Hindlimb muscle (tissue), 1 donor: Measurements from ENCODE around the gene SEMA4C. TPM values are rescaled to one million over a fixed set of nuclear protein-coding genes. Genes with fewer than 3 reads are reported as not detected.
"Not testable (repeated sequence)": the region's sequence is repeated elsewhere in the genome, so short reads cannot be mapped to it uniquely, and the experiment has no call there.

Experiments
- DNase-seq: peaks from one replicate; pipeline ENCODE4 v3.0.0-alpha.2; 2013
- polyA plus RNA-seq: library from polyadenylated mRNA; unstranded; fragments of 120-200 nt; gene quantifications from one replicate; pipeline ENCODE4 v1.2.1, GENCODE V29; 2013; ENCODE audit not compliant: insufficient read length

SEMA4C gene
- polyA plus RNA-seq, 1 donor = 38.8 TPM

DNA sequence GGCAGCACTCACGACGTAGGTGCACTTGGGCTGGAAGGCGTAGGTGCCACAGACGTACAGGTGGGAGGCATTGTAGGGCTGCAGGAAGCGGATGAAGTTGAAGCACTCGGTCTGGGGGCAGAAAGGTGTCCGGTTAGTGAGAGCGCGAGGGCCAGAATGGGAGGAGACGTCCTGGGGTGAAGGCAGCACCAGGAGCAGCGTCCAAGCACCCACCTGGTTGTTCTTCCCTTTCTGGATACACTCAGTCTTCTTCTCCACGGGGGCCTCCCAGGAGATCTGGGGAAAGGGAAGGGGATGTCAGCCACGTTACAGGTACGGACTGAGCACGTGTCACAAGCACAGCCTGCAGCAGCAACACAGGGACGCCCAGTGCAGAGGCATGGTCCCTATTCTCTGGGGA is 4.2 kb downstream of the SEMA4C start:
- no peak for DNase-seq

DNA sequence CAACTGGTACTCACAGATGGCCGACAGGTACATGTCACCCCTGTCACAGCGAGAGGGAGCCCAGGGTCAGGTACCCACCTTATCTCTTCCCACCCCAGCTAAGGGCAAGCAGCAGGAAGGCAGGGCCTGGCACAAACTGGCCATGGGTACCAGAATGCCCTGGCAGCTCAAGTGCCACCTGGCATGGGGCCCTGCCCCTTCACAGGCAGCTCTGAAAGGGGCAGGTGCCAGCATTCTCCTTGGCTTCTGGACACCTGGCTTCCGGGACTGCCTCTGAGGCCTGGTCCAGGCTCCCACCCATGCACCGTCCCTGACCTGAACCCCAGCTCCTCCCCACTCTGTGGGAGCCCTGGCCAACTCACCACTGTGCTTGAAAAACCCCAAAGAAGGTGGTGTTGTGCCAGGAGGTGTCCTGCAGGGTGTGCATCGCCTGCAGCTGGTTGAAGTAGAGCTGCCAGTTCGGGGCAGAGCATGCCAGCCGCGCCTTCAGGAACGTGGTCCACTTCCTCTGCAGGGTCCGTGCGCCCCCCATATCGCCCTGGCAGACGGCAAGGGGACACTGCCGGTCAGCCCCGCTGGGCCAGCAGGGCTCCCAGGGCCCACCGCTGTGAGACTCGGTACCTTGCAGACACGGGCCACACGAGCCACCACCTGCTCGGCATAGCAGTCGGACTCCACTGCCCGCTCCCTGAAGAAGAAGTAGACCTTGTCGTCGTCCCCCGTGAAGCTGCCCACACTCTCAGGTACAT is 5.4 kb downstream of the SEMA4C start:
- no peak for DNase-seq

DNA sequence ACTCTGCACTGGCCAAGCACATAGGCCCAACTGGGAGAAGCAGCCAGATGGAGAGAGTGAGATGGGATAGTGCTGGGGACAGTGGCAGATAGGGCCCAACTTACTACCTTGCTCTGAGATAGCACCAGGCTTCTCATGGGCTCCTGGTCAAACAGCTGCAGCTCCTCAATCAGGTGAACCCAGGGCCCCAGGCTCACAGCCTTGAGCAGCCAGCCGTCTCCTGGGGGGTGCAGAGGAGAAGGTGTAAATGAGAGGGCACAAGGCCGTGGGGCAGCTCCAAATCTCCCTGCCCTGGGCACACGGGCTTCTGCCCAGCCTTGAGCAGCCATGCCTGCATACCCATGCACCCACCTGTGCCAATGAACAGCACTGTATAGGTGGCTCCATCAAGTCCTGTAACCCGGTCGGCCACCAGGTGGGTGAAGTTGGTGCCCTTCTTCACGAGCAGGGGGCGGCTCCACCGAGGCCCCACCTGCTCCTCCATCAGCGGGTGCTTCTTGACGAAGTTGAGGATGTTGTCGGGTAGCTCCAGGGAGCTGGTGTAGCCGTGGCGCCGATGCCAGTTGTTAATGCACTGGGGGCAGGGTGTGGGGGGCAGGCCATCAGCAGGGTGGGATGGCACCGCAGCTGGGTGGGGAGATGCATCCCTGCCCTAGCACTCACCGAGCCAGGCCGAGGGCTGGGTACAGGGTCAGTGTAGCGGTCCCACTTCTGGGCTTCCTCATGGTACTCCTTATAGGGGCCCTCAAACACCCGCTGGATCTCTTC is 6.1 kb downstream of the SEMA4C start:
- no peak for DNase-seq

DNA sequence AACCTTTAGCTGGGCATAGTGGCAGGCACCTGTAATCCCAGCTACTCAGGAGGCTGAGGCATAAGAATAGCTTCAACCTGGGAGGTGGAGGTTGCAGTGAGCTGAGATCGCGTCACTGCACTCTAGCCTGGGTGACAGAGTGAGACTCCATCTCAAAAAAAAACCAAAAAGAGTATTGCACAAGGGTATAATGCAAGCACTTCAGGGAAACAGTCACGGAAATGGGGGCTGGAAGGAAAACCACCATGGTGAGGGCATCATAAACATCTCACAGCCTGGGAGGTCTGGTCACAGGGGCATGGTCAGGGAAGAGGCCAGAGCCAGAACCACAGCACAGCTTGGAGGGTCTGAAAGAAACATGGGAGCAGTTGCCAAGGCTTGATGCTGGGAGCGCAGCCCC is 6.8 kb downstream of the SEMA4C start:
- not testable (repeated sequence) for DNase-seq

DNA sequence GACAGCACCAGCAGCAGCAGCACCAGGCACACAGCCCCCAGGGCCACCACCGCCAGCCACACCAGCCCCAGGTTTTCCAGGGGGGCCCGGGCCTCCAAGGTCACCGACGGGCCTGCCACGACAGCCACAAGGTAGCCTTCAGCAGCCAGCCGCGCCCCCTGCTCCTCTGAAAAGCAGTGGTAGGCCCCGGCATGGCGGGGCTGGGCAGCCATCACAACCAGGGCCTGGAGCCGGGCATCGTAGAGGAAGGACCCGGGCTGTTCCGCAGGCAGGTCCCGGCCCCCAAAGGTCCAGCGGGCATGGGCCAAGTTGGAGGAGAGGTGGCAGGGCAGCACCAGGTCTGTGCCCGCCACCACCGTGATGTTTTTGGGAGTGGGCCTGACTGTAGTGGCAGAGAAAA is 8.8 kb downstream of the SEMA4C start:
- no peak for DNase-seq

DNA sequence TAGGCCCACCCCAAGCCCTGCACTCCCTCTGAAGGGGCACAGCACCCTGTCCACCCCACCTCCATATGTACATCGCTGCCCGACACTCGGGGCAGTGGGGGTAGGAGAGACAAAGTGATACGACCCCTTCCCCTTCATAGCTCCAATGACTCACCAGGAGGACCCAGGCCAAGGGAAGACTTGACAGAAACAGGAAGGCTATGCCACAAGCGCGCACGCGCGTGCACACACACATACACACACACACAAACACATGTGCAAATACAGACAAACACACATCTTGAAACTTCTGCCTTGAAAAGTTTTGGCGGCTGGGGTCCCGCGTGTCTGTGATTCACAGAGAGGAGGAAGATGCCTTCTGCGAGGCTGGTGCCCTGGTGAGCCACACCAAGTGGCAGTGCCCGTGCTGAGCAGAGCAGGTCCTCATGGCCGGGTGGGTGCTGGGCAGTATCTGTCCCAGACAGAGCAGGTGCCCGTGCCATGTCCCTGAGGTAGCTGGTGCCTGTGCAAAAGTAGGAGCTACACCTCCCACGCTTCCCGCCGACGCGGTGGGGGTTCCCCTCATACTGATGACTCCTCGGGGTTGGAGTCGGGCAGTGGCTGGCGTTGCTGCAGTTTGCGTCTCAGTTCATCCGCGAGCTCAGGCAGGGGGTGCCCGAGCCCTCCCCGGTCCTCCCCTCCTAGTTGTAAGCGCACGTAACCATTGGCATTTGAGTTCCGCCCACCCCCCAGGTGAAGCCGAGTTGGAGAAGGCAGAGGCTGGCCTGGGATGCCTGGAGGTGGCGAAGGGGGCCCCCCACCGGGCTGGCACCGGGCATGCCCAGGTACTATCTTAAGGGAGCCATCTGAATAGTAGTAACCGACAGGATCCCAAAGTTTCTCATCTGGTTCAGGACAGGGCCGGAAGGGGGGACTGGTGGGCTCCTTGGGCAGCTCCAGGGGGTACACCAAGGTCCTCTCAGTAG is 9.5 kb downstream of the SEMA4C start:
- no peak for DNase-seq

DNA sequence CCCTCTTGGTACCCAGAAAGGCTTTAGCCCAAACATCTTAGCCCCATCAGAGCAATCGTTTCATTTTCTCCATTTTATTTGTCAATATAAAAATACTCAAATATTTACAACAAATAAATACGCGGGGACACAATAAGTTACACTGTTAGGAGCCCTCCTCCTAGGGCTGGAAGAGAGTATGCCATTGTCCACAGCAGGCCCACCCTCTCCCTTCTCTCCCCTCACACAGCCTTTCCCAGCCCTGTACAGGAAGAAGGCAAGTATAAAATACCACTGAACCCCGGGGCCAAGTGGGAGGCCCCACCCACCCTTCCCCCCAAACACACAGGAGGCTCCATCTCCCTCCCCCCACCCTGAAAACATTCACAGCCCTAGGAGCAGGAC is 10.2 kb downstream of the SEMA4C start:
- DNase-seq = no peak

DNA sequence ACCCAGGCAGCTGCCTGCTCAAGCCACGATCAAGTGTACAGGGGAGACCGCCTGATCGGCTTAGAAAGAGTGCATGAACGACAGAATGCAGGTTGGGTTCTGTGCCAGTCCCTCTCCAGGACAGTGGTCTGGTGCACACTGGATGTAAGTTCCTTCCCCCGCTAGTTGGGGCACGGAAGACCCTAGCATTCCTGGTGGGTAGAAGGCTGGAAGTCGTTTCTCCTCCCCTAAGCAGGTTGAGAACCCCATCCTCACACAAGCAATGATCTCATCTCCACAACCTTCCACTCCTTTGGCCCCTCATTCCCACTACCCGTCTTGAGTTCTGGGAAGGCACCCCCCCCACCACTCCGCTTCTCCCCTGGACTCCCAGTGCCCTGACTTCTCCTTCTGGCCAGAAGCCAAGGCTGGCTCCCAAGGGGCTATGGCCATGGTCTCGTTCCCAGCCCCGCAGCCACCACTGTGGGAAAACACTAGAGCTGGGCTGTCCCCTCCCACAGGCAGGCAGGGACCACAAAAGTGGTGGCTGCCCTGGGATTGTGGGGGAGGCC is 10.7 kb downstream of the SEMA4C start:
- DNase-seq = no peak

DNA sequence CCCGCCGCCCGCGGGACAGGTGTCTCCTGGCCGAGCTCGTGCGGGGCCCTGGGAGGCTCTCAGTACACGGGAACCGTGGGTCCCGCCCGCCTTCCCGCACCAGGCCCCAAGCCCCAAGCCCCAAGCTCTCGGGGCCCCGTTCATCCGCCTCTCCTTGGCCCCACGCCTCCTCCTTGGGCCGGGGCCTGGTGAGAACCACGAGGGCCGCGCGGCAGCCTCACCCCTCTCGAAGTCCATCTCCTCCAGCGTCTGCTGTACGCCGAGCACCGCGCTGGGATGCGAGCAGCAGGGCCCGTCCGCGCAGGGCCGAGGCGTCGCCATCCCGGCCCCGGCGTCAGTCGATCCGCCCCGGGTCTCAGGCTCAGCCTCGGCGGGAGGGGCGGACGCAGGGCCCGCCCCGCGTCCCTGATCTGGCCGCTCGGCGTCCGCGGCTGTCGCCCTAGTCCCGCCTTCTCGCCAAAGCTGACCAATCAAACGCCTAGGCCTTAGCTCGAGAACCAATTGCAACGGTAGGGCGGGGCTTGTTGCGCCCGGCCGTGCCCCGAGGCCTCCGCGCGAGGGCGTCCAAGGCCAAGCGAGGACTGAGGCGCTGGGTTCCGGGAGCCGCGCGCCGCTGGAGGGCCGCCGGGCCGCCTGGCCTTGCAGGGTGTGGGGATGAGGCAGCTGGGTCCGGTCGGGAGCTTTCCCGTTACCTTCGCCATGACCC is 12.1 kb downstream of the SEMA4C start, which contains the start of gene ANKRD39:
TSS of gene ANKRD39 (minus strand) at position 350 of the 706 bp plus-strand sequence. CDS start at position 321, 29 bp downstream.
- peak; percentile 100 for DNase-seq

DNA sequence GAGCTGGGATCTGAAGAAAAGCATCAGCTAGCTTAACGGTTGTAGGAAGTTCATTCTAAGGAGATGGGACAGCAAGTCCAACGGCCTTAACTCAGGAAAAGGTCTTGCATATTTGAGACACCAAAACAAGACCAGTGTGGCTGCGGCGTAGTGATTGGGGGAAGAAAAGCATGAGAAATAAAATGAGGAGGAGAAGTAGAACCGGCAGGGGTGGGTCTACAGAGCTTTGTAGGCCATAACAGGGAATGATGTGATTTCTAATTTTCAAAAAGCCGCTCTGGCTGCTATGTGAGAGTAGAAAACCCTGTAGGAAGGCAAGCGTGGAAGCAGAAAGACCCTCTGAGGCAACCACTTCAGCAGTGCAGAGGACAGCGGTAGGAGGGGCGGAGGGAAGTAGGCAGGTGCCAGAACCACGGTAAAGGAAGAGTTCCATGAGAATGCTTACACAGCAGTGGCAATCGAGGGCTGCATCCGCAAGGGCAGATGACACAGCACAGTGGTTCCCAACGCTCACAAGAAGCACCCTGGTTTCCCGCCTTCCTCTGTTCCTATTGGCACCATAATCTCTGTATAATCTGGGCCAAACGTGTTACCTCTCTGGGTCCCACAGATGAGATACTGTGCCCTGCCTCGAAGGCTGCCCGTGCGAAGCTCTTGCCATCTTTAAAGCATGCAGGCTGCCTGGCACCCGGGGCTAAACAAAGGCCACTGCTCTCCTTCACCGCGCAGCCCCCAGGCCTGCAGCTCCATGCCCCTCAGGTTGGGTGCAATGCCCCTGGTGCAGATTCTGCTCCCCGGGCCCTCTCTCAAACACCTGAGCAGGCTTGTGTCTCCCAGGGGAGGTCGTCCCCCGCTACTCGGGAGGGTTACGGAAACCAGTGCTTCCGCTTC is 12.9 kb downstream of the SEMA4C start:
- no peak for DNase-seq

DNA sequence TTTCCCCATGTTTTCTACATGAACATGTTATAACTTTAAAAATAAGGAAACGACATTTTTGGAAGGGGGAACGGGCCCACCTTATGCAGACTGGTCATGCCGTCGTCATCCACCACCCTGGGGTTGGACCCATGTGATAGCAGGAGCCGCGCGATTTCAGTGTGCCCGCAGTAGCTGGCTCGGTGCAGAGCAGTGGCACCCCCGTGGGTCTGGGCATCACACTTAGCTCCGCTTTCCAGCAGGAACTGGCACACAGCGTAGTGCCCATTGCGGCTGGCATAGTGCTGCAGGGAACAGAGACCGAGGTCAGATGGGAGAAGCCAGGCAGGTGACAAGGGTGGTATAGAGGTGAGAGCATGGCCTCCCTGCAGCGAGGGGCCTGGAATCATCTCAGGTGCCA is 16.6 kb downstream of the SEMA4C start:
- no peak for DNase-seq

DNA sequence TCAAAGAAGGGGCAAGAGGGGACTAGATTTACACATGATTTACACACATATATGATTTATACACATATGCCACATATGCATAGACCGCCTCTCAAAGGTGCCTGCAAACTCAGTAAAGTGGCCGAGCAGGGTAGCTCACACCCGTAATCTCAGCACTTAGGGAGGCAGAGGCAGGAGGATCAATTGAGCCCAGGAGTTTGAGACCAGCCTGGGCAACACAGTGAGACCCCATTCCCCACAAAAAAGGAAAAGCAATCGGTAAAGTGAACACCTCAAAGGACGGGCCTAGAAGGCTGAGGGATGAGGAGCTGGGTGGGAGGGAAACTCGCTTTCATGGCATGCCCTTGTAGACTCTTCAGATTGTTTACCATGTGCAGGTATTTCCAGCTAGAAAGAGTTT is 17.2 kb downstream of the SEMA4C start:
- no peak for DNase-seq

DNA sequence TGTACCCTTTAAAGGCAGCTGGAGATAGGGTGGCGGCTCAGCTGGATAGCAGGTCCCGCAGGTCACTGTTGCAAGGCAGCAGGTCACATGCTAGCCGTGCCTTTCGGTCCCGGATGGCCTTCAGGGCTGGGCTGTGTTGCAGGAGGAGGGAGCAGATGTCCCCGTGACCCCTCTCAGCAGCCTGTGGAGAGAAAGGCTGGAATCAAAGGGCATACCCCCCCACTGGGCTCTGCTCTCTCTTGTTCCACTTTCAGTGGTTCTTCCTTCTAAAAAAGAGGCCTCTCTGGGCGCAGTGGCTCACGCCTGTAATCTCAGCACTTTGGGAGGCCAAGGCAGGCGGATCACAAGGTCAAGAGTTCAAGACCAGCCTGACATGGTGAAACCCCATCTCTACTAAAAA is 21.6 kb downstream of the SEMA4C start:
- no peak for DNase-seq

DNA sequence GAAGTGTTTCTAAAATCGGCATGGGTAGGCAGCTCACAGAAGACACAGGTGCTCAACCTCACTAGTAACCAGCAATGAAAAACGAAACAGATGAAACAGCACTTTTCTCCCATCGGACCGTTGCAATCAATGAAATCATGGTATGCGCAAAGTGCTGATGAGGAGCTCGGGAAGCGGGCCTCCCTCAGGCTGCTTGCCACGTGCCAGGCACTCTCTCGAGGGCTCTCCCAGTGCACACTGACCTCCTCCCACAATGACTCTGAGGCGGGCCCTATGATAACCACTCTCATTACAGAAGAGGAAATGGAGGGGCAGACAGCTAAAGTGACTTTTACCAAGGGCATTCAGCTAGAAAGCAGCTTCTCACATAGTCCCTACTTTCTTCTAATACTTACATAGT is 22.3 kb downstream of the SEMA4C start:
- DNase-seq = no peak

DNA sequence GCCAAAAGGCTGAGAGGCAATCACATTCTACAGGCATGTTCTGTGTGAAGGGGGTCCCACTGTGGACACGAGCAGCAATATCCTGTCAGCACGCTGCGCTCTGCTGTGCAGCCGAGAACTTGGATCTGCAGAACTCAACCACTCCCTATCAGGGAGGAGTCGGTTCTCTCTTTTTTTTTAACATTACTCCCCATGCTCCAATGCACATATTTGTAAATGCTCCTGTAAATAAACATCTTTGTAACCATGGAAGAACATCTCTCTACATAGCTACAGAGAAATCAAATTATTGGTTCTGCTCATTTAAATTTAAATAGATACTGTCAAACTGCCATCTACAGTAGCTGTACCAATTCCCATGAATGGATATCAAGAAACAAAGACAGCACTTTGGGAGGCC is 23.1 kb downstream of the SEMA4C start:
- no peak for DNase-seq

DNA sequence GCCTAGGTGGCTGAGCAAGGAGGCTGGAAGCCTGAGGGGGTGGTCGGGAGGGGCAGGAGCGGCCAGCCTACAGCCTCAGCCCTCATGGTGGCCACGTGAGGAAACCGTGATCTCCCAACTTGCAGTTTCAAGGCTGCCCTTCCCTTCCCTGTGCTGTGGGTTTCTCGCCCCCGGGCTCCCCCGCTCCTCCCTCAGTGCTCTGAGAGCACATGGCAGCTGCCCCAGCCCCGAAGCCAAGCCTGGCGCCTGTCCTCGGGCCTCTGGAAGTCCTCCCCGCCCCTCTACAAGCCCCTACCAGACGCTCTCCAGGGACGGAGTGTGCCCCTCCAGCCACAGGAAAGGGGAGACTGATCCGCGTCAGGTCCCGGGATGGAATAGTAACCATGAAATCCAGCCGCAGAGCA is 25.5 kb downstream of the SEMA4C start:
- no peak for DNase-seq

DNA sequence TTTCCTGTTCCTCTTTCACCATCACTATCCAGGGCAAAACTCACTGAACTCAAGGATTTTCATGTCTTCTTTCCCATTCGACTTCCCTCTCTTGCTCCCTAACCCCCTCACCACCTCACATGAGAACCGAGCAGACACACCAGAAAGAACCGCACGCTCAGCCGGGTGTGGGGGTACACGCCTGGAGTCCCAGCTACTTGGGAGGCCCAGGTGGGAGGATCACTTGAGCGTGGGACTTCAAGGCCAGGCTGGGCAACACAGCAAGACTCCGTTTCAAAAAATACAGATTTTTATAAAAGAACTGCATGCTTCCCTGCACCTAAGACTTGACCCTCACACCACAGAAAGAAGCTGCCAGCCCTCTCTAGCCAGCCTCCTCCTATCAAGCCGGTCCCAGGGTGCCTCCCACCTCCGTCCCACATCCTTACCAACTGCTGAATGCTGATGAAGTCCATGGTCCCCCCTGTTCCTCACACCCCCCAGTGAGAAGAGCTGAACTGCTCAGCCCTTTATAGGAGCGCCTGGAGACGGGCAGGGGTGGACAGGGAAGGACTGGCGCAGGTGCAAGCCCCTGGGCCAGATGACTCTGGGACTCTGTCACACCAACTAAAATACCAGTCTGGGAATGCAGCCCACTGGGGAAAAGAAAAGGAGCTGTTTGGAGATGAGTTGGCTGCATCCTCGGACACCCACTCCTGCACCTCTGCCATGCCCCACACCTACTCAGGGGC is 26.2 kb downstream of the SEMA4C start, which contains the start of gene ANKRD23:
TSS of gene ANKRD23 (minus strand) at position 484 of the 731 bp plus-strand sequence. CDS start at position 455, 29 bp downstream.
- DNase-seq = no peak

DNA sequence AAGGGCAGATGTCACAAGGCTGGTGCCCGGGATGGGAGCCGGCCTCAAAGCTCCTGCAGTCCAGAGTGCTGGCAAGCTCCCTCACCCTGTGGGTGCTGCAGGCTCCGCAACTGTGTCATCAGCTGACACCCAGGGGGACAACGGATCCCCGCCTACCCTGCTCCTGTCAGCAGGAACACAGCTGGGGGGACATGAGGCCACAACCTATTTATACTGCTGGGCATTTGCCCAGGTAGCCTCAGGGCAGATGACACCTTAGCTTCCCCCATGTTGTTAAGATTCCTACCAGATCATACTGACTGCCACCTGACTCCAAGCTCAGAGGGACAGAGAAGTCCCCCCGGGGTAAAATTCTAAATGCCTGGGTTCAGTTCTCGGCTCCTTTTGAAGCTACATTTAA is 27.3 kb downstream of the SEMA4C start:
- no peak for DNase-seq

DNA sequence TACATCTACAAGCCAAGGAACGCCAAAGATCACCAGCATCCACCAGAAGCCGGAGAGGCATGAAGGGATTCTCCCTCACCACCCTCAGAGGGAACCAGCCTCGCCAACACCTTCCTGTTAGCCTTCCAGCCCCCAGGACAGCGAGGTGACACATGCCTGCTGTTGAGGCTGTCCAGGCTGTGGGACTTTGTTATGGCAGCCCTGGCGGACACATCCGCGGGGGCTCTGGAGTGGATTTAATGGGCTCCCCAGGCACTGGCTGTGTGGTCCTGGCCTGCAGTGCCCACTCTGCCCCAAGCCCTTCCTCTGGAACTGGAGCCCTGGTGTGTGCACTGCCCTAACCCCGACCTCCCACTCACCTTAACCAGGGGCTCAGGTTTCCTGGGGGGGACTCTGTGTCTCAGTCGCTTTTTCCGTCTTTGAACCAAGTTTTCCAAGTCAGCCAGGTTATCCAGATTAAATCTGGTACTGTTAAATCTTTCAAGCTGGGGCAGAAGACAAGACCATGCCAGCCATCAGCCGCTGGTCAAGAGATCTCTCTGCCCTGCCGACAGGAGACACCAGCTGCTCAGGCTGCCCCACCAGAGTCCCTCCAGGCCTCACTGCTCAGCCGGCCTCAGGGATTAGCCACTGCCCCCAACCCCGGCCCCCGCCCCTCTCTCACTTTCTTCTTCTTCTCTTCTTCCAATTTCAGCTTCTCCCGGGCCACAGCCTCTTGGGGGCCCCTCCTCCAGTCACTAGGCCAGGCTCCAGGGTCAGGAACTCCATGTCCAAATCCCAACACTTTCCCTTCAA is 28.0 kb downstream of the SEMA4C start:
- DNase-seq = no peak
